Measurements from ENCODE around the gene SLC5A1. TPM values are rescaled to one million over a fixed set of nuclear protein-coding genes. Genes with fewer than 3 reads are reported as not detected.
A peak's percentile ranks its signal among the peaks of the same experiment; 100 is the strongest.

SLC5A1 gene
- total RNA-seq, 1 experiment from 2014 or later: not detected

DNA sequence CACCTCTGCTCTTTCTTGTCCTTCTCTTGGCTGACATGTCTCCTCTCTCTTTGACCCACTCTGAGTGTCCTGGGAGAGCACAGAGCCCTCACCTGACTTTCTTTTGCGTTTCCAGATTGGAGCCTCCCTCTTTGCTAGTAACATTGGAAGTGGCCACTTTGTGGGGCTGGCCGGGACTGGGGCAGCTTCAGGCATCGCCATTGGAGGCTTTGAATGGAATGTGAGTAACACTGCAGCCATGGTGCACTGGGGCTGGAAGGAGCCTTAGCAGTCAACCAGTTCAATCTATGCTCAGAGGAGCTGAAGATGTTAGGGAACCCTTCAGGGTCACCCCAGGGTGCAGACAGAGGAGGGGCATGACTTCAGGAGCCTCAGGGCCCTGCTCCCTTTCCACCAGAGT lies 23.8 kb downstream of the SLC5A1 start:
- no peak for TF ChIP-seq E2F1 (CRISPR knock-in tag; IDR thresholded peaks at IDR 0.05)
- TF ChIP-seq, protein P1, sequence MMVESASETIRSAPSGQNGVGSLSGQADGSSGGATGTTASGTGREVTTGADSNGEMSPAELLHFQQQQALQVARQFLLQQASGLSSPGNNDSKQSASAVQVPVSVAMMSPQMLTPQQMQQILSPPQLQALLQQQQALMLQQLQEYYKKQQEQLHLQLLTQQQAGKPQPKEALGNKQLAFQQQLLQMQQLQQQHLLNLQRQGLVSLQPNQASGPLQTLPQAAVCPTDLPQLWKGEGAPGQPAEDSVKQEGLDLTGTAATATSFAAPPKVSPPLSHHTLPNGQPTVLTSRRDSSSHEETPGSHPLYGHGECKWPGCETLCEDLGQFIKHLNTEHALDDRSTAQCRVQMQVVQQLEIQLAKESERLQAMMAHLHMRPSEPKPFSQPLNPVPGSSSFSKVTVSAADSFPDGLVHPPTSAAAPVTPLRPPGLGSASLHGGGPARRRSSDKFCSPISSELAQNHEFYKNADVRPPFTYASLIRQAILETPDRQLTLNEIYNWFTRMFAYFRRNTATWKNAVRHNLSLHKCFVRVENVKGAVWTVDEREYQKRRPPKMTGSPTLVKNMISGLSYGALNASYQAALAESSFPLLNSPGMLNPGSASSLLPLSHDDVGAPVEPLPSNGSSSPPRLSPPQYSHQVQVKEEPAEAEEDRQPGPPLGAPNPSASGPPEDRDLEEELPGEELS (CRISPR knock-in tag; IDR thresholded peaks at IDR 0.05): no peak
- TF ChIP-seq RORB (CRISPR knock-in tag; IDR thresholded peaks at IDR 0.05): no peak
- TF ChIP-seq MAX (CRISPR knock-in tag; IDR thresholded peaks at IDR 0.05): no peak
- TF ChIP-seq JUN (CRISPR knock-in tag; IDR thresholded peaks at IDR 0.05): no peak
- TF ChIP-seq ZNF416 (CRISPR knock-in tag; IDR thresholded peaks at IDR 0.05): no peak
- no peak for TF ChIP-seq EMX1 (CRISPR knock-in tag; IDR thresholded peaks at IDR 0.05)
- TF ChIP-seq KAT7 (CRISPR knock-in tag; IDR thresholded peaks at IDR 0.05; ENCODE audit: borderline replicate concordance): no peak
- TF ChIP-seq, protein P2, sequence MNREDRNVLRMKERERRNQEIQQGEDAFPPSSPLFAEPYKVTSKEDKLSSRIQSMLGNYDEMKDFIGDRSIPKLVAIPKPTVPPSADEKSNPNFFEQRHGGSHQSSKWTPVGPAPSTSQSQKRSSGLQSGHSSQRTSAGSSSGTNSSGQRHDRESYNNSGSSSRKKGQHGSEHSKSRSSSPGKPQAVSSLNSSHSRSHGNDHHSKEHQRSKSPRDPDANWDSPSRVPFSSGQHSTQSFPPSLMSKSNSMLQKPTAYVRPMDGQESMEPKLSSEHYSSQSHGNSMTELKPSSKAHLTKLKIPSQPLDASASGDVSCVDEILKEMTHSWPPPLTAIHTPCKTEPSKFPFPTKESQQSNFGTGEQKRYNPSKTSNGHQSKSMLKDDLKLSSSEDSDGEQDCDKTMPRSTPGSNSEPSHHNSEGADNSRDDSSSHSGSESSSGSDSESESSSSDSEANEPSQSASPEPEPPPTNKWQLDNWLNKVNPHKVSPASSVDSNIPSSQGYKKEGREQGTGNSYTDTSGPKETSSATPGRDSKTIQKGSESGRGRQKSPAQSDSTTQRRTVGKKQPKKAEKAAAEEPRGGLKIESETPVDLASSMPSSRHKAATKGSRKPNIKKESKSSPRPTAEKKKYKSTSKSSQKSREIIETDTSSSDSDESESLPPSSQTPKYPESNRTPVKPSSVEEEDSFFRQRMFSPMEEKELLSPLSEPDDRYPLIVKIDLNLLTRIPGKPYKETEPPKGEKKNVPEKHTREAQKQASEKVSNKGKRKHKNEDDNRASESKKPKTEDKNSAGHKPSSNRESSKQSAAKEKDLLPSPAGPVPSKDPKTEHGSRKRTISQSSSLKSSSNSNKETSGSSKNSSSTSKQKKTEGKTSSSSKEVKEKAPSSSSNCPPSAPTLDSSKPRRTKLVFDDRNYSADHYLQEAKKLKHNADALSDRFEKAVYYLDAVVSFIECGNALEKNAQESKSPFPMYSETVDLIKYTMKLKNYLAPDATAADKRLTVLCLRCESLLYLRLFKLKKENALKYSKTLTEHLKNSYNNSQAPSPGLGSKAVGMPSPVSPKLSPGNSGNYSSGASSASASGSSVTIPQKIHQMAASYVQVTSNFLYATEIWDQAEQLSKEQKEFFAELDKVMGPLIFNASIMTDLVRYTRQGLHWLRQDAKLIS (CRISPR knock-in tag; IDR thresholded peaks at IDR 0.05; ENCODE audit: borderline replicate concordance): no peak
- TF ChIP-seq, protein P3, sequence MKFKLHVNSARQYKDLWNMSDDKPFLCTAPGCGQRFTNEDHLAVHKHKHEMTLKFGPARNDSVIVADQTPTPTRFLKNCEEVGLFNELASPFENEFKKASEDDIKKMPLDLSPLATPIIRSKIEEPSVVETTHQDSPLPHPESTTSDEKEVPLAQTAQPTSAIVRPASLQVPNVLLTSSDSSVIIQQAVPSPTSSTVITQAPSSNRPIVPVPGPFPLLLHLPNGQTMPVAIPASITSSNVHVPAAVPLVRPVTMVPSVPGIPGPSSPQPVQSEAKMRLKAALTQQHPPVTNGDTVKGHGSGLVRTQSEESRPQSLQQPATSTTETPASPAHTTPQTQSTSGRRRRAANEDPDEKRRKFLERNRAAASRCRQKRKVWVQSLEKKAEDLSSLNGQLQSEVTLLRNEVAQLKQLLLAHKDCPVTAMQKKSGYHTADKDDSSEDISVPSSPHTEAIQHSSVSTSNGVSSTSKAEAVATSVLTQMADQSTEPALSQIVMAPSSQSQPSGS (CRISPR knock-in tag; IDR thresholded peaks at IDR 0.05; ENCODE audit: borderline replicate concordance, low read depth): no peak
- TF ChIP-seq, protein P4, sequence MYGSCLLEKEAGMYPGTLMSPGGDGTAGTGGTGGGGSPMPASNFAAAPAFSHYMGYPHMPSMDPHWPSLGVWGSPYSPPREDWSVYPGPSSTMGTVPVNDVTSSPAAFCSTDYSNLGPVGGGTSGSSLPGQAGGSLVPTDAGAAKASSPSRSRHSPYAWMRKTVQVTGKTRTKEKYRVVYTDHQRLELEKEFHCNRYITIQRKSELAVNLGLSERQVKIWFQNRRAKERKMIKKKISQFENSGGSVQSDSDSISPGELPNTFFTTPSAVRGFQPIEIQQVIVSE (CRISPR knock-in tag; IDR thresholded peaks at IDR 0.05; ENCODE audit: borderline replicate concordance): no peak
- TF ChIP-seq RELA (CRISPR knock-in tag; IDR thresholded peaks at IDR 0.05; ENCODE audit: borderline replicate concordance): no peak
- TF ChIP-seq ZMAT4 (CRISPR knock-in tag; IDR thresholded peaks at IDR 0.05): no peak
- TF ChIP-seq ETV6 (CRISPR knock-in tag; IDR thresholded peaks at IDR 0.05): no peak
- TF ChIP-seq NFATC4 (CRISPR knock-in tag; IDR thresholded peaks at IDR 0.05): no peak
- TF ChIP-seq ATF1 (CRISPR knock-in tag; IDR thresholded peaks at IDR 0.05): no peak
- TF ChIP-seq TCF7 (CRISPR knock-in tag; IDR thresholded peaks at IDR 0.05; ENCODE audit: low read depth): no peak
- TF ChIP-seq, protein P5, sequence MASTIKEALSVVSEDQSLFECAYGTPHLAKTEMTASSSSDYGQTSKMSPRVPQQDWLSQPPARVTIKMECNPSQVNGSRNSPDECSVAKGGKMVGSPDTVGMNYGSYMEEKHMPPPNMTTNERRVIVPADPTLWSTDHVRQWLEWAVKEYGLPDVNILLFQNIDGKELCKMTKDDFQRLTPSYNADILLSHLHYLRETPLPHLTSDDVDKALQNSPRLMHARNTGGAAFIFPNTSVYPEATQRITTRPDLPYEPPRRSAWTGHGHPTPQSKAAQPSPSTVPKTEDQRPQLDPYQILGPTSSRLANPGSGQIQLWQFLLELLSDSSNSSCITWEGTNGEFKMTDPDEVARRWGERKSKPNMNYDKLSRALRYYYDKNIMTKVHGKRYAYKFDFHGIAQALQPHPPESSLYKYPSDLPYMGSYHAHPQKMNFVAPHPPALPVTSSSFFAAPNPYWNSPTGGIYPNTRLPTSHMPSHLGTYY (CRISPR knock-in tag; IDR thresholded peaks at IDR 0.05): no peak
- TF ChIP-seq ZNF317 (CRISPR knock-in tag; IDR thresholded peaks at IDR 0.05; ENCODE audit: borderline replicate concordance, low read depth): no peak
- DNase-seq (ENCODE audit: low spot score): peak; percentile 23
- ChIA-PET CTCF (interaction anchor here (1.2 to 2.4 kb wide), 3 partner anchors 14 to 96 kb away, joined by 3 to 12 read pairs (median 8); no protein-coding TSS in a partner anchor), POLR2A (no interaction called here)
- H3K4me1 Mint-ChIP-seq: peaks cover 4% of the 10 kb centered on the region
- H3K4me3 Mint-ChIP-seq: no peak overlapping the region
- H3K27ac Mint-ChIP-seq: no peak overlapping the region
- peaks cover 9% of the 10 kb centered on the region for H3K27me3 Mint-ChIP-seq (ENCODE audit: low read depth)
- peak; percentile 32; the same call in 1 of the 2 replicates for ATAC-seq
- no peaks in the 10 kb centered on the region for H3K36me3 Mint-ChIP-seq
- no peaks in the 10 kb centered on the region for H3K9me3 Mint-ChIP-seq

Data from WTC11 (cell line).